OCI-M2 (cell line): ENCODE measurements around the gene ASB4.

Source experiments
- DNase-seq: peaks from one replicate; lab custom pipeline; 2025; ENCODE audit not compliant: unreplicated experiment; lab: John Stamatoyannopoulos, UW

Gene ASB4

GRCh38 chr7:95525503-95525902, 39.8 kb downstream of the ASB4 start:
- no peak for DNase-seq

DNA sequence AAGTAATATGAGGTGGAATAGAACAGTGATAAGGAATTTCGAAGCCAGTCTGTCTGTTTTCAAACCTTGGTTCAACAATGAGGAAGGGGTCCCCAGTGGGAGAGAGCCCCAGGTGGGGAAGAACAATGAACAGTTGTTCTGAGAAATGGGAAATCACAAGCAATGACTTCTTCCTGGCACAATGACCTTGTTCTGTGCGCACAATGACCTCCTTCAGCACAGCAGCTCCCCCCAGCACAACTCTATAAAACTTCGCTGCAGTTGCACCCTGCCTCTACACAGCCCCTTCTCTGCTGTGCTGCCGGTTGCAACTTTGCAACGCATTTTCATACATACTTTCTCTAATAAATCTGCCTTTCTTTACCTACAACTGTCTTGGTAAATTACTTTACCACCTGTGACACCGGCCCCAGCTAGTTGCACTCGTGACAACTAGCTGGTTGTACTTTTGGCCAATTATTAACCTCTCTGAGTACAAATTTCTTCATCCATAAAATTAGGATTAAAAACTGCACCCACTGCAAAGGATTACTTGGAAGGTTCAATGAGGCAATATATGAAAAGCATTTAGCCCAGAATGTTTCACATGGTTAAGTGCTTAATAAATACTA, 40.5 kb downstream of the ASB4 start:
- no peak for DNase-seq

DNA sequence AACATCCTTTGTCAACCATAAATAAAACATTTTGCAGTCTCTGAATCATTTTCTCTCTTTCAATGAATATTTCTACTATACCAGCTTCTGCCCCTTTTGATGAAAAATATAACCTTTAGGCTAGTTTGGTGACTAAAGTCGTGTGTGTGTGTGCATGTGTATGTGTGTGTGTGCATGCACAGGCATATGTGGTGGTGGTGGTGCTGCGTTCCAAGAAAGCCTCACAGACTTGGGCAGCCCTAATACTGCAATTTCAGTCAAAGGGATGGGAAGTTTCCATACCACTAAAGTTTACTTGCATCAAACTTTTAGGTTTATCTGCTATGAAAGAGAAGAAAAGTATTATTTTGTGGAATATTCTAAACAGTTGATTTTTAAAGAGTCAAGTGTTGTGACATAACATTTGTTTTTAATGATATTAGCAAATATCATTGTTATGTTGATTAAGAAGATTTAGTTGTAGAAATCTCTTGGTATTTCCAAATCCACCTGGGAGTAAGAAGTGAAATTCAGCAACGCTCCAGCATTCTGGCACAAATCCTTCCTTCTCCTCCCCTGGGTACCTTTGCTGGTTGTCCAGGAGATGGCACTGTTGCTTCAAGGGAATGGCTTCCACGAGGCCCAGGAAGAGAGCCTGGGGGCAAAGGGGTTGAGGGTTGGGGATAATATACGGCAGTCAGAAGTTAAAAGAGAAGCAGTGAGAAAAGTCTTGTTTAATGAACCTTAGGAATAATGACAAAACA, 41.5 kb downstream of the ASB4 start:
- no peak for DNase-seq

- no peak for DNase-seq
These were observed 42.1 kb downstream of the ASB4 start for GRCh38 chr7:95527776-95528250.

DNA sequence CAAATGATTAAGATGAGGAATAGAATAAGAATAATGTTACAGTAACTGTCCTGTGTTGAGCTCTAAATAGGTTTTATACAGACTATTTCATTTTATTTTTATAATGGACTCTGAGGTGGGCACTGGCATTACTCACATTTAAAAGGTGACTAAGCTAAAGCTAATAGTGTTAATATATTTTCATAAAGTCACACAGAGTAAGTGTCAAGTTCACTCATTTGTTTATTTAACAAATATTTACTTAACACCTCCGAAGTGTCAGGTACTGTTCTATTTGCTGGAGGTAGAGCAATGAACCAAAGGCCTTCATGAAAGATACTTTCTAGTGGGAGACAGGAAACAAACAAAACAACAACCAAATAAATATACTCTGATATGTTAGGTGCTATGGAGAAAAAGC, 44.0 kb downstream of the ASB4 start:
- no peak for DNase-seq

DNA sequence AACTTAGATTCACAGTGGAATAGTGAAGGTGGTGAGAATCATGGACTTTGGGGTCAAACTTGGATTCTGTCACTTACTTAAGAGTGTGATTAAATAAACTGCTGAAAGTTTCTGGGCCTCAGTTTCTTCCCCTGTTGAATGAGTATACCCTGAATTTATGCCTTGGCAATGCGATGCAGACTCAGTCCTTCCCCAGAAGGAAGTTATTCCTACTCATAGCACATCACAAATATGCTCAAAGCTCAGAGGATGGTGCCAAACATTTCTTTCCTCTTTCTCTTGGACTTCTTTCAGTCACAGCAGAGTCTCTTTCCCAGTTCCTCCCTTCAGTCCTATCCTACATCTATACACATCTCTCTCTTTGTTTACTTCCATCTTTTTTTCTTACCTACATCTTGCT, 45.1 kb downstream of the ASB4 start:
- no peak for DNase-seq

DNA sequence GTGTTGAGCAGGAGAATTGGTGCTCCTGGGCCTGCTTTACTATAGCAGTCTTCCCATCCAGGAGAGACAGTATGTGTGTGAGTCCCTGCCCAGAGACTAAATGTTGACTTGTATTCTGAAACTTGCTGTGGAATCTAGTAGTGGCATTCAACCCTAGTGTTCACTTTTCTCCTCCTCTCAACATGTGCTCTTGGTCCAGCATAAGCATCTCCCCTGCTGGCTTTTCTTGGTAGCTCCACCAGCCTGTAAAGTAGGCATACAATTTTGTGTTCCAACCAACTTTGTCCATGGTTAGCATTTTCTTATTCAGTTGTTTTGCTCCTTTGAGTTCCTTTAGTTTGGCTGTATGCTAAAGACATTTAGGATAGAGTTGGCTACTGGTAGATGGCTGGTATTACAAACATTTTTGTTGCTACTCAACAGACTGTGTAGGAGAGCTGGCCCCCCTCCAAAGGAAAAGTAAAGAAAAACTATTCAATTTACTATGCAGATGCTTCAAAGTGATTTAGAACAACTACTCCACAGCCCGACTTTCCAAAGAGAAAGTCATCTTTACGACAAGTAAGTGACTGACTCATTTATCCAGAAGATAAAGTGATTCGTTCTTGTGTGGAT, 46.0 kb downstream of the ASB4 start:
- no peak for DNase-seq

GRCh38 chr7:95534796-95535195, 49.1 kb downstream of the ASB4 start:
- no peak for DNase-seq

- DNase-seq, result no peak
These were observed 49.9 kb downstream of the ASB4 start for GRCh38 chr7:95535662-95536061.

DNA sequence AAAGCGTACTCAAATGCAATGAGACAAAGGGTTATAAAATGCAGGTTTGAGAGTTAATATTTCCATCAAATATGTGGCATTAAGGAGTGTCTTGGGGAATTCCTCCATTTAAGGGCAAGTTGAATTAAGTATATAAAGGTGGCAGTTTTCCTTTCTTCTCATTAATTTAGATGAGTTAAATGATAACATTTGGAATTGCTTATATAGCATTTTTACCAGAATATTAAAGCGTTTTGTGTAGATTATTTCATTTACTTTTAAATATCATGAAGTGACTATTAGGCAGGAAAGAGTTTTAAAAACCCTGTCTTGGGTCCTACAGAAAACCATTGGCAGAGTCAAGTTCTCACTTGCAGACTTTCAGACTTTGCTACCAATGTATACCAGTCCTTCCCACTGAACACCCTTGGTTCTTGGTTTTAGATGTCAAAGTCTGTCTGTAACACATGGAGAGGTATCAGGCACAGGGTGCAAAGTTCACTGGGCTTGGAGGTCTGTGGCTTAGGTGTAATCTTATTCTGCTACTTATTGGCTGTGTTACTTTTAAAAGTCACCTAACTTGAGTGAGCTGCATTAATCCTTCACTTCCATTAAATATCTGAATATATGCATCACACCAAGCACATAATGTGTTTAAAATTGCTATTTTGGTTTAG, 51.0 kb downstream of the ASB4 start:
- DNase-seq, result no peak

DNA sequence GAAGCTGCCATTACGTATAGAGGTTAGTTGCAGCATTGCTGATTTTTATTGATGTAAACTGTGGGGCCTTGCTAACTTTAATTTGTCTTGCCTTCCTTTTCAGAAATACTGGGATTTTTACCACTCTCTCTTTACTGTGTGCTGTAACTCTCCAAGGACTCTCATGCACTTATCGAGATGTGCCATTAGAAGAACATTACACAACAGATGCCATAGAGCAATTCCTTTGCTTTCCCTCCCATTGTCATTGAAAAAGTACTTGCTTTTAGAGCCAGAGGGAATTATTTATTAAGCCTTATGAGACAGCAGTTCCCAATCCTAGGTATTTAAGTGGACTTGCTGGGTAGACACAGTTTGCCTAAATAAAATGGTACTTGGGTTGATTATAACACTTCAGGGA, 51.7 kb downstream of the ASB4 start:
- no peak for DNase-seq

GRCh38 chr7:95539426-95539825, 53.7 kb downstream of the ASB4 start:
- no peak for DNase-seq

DNA sequence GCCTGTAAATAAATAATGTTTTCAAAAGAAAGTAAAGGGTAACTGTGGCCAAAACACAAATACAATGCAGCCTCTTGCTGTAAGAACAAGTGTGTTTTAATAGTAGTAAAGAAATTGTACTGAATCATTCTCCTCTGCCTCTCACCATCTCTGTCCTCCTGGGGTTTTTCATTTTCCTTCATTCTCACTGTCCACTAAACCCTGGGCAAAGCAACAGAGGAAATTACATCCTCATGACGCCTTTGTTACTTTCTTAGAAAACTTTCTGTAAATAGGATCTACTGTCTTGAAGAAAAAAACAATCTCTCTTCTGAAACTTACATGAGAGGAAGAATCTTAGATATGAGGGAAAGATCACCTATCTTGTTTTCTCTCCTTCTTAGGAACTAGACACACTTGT, 54.6 kb downstream of the ASB4 start:
- DNase-seq, result no peak

GRCh38 chr7:95543312-95543711, 57.6 kb downstream of the ASB4 start:
- DNase-seq, result no peak

- DNase-seq, result no peak
These were observed 58.4 kb downstream of the ASB4 start for GRCh38 chr7:95544171-95544570.

- DNase-seq, result no peak
These were observed 59.4 kb downstream of the ASB4 start for GRCh38 chr7:95545007-95545615.

DNA sequence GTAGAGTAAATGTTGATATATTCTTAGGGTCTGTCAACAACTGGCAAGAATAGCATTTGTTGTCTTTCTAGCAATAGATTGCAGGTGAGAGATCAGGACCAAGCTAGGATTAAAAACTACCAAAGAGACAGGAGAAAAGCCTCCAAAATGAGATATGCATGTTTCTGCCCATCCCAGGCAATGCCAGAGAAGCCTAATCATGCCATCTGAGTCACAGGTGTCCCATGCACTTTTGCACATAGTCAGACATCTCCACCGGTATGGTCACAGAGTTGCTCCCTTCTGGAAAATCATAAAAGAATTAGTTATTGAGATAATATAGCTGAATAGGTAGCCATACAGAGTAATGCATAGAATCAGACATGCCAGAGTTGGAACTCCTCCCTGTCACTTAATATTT, 59.9 kb downstream of the ASB4 start:
- DNase-seq, result no peak

DNA sequence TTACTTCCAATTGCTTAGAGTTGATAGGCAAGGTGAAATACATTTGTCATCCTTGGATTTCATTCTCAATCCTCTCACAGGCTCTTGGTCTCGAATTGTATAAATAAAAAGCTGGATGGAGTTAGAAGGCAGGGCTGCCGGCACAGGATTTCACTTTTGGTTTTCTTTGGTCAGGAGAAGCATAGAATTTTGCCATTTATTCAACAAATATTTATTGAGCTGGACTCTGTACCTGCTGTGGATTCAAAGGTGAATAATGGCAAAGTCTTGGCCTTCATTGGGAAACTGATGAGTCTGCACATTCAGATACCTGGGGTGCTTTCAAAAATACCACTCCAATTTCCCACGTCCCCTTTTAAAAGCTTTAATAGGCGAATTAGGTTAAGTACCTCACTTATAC, 60.9 kb downstream of the ASB4 start:
- DNase-seq, result no peak

- DNase-seq, result no peak
These were observed 61.9 kb downstream of the ASB4 start for GRCh38 chr7:95547361-95548348.

GRCh38 chr7:95549818-95550529, 64.2 kb downstream of the ASB4 start:
- no peak for DNase-seq
